Pancreas (tissue), 10 donors: Measurements from ENCODE around the gene MTA1. TPM values are rescaled to one million over a fixed set of nuclear protein-coding genes. Genes with fewer than 3 reads are reported as not detected.

Experiments
- ATAC-seq, 4 donors: fragments of 200-7000 bp; cut with Tn5 transposase; one replicate each; pipeline versions ENCODE4 v1.8.0 to v1.9.1; 2020; ENCODE audit warnings: mild to moderate bottlenecking in 4 of 4, moderate library complexity in 4 of 4
- DNase-seq, 6 donors: peaks; one replicate each; pipeline ENCODE4 v3.0.0-alpha.2; 2020
- FAIRE-seq: peaks from 2 replicates; lab custom pipeline; 2012; peaks lifted over from hg19 to GRCh38; lab: Jason Lieb, UNC
- H3K27ac ChIP-seq, 4 donors: fragments of 200-600 bp; sonication (generic); 1 replicate in 3 of 4; 2 replicates in 1 of 4; pipeline versions ENCODE4 v1.5.0 to v1.8.0; 2020
- H3K27me3 ChIP-seq, 4 donors: fragments of 200-600 bp; one replicate each; pipeline ENCODE4 v1.8.0; 2021
- H3K36me3 ChIP-seq, 3 donors: fragments of 200-600 bp; sonication (generic) in 1 of 3; one replicate each; pipeline versions ENCODE4 v1.5.0 to v1.8.0; 2020 to 2021
- H3K4me1 ChIP-seq, 3 donors: fragments of 200-600 bp; one replicate each; pipeline ENCODE4 v1.8.0; 2021
- H3K4me3 ChIP-seq, 4 donors: fragments of 200-600 bp; sonication (generic) in 2 of 4; one replicate each; pipeline versions ENCODE4 v1.5.0 to v1.8.0; 2020 to 2021
- H3K9me3 ChIP-seq, 4 donors: fragments of 200-600 bp; one replicate each; pipeline ENCODE4 v1.8.0; 2021
- WGBS, 2 donors: extraction: QIAGEN DNeasy Blood & Tissue Kit; methylation state at CpG; one replicate each; pipeline ENCODE4 v1.1.7; 2013; 5-methylcytosine and 5-hydroxymethylcytosine counted together
- intact Hi-C, 3 donors: fragments of 100-400 bp; cut with DNase I; formaldehyde crosslinking; loops; one replicate each; pipeline versions ENCODE4 v1.11.1 to v1.14.2; 2022
- polyA plus RNA-seq, 2 donors: library from polyadenylated mRNA; stranded (reverse); fragments of 200-250 nt; gene quantifications; one replicate each; pipeline ENCODE4 v1.2.3, GENCODE V29; 2013
- total RNA-seq, 6 donors: library from RNA; stranded (reverse); fragmentation: NEBNext Ultra II Directional in 4 of 6; extraction: Animal tissue kit (Norgen Biotek cat#: 25700) in 4 of 6; gene quantifications; one replicate each; pipeline versions ENCODE4 v1.2.1 to v1.2.4, GENCODE V29; 2021 to 2023
- TF ChIP-seq, protein P1 (sequence below), 4 donors: fragments of 200-600 bp; sonication (generic) in 3 of 4; IDR thresholded peaks; one replicate each; pipeline versions ENCODE4 v1.5.0 to v1.8.0; 2021; ENCODE audit warnings: antibody characterized with exemption in 4 of 4
- donor health status: healthy with polysubstance abuse.
- donor health status: DM: no; HTN: no; CAD: no; lungs with moderate emphysema.
- donor health status: DM: no; HTN: no; CAD: no.
- donor health status: control.
- donor health status: control.
- donor health status: Bipolar disorder and iron deficiency.
- donor health status: DM: yes; HTN: yes; CAD: no.
- donor health status: DM: no; HTN: no; CAD: no.
- donor health status: DM: no; HTN: no; CAD: no.
- donor health status: DM: yes; HTN: yes; CAD: no.

The MTA1 gene
- total and polyA plus RNA-seq, 8 donors: 34.8 to 138 (median 53.2) TPM

DNA sequence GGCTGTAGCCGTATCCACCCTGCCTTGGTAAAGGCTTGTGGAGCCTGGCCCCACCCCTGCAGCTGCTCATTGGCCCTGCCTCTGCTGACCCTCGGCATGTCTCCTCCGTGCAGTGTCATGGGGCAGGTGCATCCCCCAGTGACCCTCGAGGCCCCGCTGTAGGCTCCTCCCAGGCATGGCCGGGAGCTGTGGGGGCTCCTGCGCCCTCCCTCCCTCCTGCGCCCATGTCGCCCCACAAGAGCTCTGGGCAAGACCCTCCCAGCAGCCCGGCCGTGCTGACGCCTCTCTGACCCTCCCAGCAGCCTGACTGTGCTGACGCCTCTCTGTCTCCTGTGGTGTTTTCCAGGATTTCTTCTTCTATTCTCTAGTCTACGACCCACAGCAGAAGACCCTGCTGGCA lies 34.2 kb downstream of the MTA1 start:
- Histone ChIP-seq H3K4me1 (no peaks in the 10 kb centered on the region), H3K27me3 (no peaks in the 10 kb centered on the region), H3K36me3 (peaks cover 0 to 38% (median 12%) of the 10 kb centered on the region in 3 donors), H3K4me3 (no peak overlapping the region), H3K9me3 (no peaks in the 10 kb centered on the region), H3K27ac (no peak overlapping the region)
- TF ChIP-seq, protein P1, sequence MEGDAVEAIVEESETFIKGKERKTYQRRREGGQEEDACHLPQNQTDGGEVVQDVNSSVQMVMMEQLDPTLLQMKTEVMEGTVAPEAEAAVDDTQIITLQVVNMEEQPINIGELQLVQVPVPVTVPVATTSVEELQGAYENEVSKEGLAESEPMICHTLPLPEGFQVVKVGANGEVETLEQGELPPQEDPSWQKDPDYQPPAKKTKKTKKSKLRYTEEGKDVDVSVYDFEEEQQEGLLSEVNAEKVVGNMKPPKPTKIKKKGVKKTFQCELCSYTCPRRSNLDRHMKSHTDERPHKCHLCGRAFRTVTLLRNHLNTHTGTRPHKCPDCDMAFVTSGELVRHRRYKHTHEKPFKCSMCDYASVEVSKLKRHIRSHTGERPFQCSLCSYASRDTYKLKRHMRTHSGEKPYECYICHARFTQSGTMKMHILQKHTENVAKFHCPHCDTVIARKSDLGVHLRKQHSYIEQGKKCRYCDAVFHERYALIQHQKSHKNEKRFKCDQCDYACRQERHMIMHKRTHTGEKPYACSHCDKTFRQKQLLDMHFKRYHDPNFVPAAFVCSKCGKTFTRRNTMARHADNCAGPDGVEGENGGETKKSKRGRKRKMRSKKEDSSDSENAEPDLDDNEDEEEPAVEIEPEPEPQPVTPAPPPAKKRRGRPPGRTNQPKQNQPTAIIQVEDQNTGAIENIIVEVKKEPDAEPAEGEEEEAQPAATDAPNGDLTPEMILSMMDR (IDR thresholded peaks at IDR 0.05): no peak
- DNase-seq: peak in 2 of 6 donors; percentile 12 to 56
- FAIRE-seq: no peak
- ATAC-seq: no peak
- intact Hi-C loops: no loop called here
- WGBS, 2 donors: 92 to 94% methylated on average over 14 of the region's 14 CpGs

DNA sequence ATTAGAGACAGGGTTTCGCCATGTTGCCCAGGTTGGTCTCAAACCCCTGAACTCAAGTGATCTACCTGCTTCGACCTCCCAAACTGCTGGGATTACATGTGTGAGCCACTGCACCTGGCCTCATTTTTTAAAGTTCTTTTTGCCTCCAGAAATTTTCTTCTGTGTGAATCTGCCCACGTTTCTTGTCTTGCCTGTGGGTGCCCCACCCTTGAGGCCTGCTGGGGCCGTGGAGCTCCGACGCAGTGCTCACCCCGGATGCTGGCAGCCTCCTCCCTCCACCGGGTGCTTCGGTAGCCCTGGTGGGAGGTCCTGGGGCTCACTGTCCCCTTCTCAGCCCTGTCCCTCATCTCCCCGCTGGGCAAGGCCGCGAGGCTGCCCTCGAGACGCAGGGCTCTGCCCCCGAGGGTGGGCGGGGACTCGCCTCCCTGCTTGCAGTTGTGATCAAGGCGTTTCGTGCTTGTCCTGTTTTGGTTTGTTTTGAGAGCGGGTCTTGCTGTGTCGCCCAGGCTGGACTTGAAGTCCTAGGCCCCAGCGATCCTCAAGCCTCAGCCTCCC lies 35.5 kb downstream of the MTA1 start:
- DNase-seq: peak in 1 of 6 donors; percentile 18
- ATAC-seq: no peak
- no peak overlapping the region for H3K27ac ChIP-seq
- intact Hi-C loops: no loop called here
- H3K4me3 ChIP-seq: no peak overlapping the region
- no peaks in the 10 kb centered on the region for H3K4me1 ChIP-seq
- H3K27me3 ChIP-seq: no peaks in the 10 kb centered on the region
- no peak for FAIRE-seq
- peaks cover 0 to 35% (median 11%) of the 10 kb centered on the region in 3 donors for H3K36me3 ChIP-seq
- TF ChIP-seq, protein P1 (IDR thresholded peaks at IDR 0.05): no peak
- 91 to 95% methylated on average over 22 of the region's 22 CpGs for whole genome bisulfite sequencing, 2 donors
- no peaks in the 10 kb centered on the region for H3K9me3 ChIP-seq

DNA sequence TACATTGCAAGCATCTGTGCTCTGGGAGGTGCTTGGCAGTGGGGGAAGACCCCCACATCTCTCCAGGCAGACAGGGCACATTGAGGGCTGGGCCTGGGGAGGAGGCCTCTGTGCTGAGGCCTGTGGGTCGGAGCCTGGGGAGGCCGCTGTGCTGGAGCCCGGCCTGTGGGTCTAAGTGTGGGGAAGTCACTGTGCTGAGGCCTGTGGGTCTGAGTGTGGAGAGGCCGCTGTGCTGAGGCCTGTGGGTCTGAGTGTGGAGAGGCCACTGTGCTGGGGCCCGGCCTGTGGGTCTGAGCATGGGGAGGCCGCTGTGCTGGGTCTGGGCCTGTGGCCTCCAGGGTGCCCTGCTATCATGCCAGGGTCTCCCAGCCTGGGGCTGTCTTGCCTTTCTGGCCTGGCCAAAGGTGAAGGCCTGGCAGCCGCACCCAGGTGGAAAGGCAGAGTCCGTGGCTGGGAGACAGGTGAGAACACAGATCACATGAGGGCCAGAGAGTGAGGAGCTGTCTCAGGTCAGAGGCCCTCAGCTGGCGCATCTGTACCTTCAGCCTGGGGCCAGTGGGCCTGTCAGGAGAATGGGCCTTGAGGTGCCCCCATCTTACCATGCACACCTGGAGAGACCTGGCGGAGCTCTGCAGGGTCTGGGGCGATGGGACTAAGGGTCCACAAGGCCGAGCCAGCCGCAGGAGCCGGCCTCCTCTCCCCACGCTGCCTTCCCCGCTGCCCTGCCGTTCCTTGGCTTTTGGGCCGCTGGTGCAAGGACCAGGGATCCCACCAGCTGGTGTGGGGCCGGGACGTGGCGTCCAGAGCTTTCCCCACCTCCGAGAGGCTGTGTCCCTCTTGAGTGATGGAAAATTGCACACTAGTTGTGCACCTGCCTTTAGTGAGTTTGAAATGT lies 36.4 kb downstream of the MTA1 start:
- peaks cover 0 to 34% (median 7%) of the 10 kb centered on the region in 3 donors for H3K36me3 ChIP-seq
- peak in 1 of 6 donors; percentile 60 for DNase-seq

DNA sequence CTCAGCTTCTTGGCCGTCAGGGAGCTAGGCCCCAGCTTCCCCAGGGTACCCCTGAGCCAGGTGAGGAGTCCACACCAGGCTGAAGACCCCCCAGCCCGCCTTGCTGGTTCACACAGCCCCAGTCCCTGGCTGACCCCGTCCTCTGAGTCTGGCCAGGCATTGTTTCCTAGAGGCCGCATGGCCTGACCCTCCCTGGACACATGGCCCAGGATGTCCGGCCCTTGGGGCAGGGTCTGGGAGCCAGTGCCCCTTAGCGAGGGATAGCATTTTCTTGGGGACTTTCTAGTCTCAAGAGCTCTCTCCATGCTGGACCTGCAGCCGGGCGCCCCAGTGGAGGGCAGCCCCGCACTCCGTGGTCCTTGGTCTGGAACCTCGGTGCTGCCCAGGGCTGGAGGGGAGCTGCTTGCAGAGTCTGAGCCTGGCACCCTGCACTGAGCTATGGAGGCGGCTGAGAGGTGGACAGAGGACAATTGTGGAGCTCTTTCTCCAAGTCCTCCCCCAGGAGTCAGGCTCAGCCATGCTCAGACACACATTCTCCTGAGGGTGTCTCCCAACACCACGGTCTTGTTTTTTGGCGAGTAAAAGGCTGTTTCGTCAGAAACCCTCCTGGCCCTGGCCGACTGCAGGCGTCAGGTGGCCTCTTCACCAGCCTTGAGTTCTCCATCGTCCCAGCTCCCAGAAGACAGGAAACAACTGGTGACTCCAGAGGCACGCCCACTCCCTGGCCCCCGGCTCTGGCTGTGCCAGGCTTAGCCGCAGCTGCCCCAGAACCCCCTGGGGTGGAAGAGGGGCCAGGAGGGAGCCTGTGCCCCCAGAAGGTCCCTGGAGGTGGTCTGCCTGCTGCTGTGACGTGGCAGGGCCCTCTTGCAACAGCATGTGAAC lies 37.4 kb downstream of the MTA1 start:
- ATAC-seq (peak in 1 of 4 donors; percentile 11), FAIRE-seq (no peak), DNase-seq (peak in 2 of 6 donors; percentile 25 to 64)
- H3K27ac ChIP-seq: no peak overlapping the region
- H3K36me3 ChIP-seq: peaks cover 0 to 35% (median 7%) of the 10 kb centered on the region in 3 donors
- no peaks in the 10 kb centered on the region for H3K9me3 ChIP-seq
- no peaks in the 10 kb centered on the region for H3K4me1 ChIP-seq
- H3K4me3 ChIP-seq: no peak overlapping the region
- TF ChIP-seq, protein P1 (IDR thresholded peaks at IDR 0.05): no peak
- no peaks in the 10 kb centered on the region for H3K27me3 ChIP-seq
- 87 to 90% methylated on average over 22 of the region's 22 CpGs for WGBS, 2 donors
- intact Hi-C loops: no loop called here

More for the DNA sequence above, 36.4 kb downstream of the MTA1 start:
- no peak for FAIRE-seq
- WGBS, 2 donors: 89 to 91% methylated on average over 22 of the region's 22 CpGs
- no peaks in the 10 kb centered on the region for H3K4me1 ChIP-seq
- intact Hi-C loops: no loop called here
- no peaks in the 10 kb centered on the region for H3K9me3 ChIP-seq
- no peak overlapping the region for H3K27ac ChIP-seq
- ATAC-seq: peak in 1 of 4 donors; percentile 5
- no peak overlapping the region for H3K4me3 ChIP-seq
- TF ChIP-seq, protein P1 (IDR thresholded peaks at IDR 0.05): no peak
- H3K27me3 ChIP-seq: no peaks in the 10 kb centered on the region
